Activated naive CD4-positive, alpha-beta T cell treated with anti-CD3 and anti-CD28 coated beads for 36 hours (primary cell): ENCODE data around the gene ISG20L2. TPM values are rescaled to one million over a fixed set of nuclear protein-coding genes. Genes with fewer than 3 reads are reported as not detected.

Source experiments
- CTCF ChIA-PET: fragments of 350-600 bp; sonication (Branson Sonifier 250); formaldehyde crosslinking; loops from one replicate; lab custom pipeline; 2021; ENCODE audit warnings: antibody characterized with exemption; lab: Charles Lee
- DNase-seq: peaks from one replicate; pipeline ENCODE4 v3.0.0-alpha.2; 2020
- H3K27ac Mint-ChIP-seq: one replicate; pipeline ENCODE4 v1.8.0; 2021; ENCODE audit warnings: mild to moderate bottlenecking, mixed read lengths
- H3K27me3 Mint-ChIP-seq: one replicate; pipeline ENCODE4 v1.8.0; 2021; ENCODE audit warnings: low read depth, mixed read lengths
- H3K36me3 Mint-ChIP-seq: one replicate; pipeline ENCODE4 v1.8.0; 2021; ENCODE audit warnings: low read depth, mixed read lengths
- H3K4me1 Mint-ChIP-seq: one replicate; pipeline ENCODE4 v1.8.0; 2021; ENCODE audit warnings: low read depth, mixed read lengths
- H3K4me3 Mint-ChIP-seq: one replicate; pipeline ENCODE4 v1.8.0; 2021; ENCODE audit warnings: mild to moderate bottlenecking, moderate library complexity, mixed read lengths
- H3K9me3 Mint-ChIP-seq: one replicate; pipeline ENCODE4 v1.8.0; 2021; ENCODE audit warnings: mixed read lengths
- intact Hi-C: fragments of 100-400 bp; cut with micrococcal nuclease; formaldehyde crosslinking; loops from one replicate; pipeline ENCODE4 v1.15.1; 2023
- total RNA-seq, 2 experiments: library from RNA; stranded (reverse); gene quantifications; one replicate each; pipeline ENCODE4 v1.2.3, GENCODE V29; 2021

The ISG20L2 gene
- total RNA-seq, 2 experiments from 2014 or later, result 24.8 to 28.7 TPM

DNA sequence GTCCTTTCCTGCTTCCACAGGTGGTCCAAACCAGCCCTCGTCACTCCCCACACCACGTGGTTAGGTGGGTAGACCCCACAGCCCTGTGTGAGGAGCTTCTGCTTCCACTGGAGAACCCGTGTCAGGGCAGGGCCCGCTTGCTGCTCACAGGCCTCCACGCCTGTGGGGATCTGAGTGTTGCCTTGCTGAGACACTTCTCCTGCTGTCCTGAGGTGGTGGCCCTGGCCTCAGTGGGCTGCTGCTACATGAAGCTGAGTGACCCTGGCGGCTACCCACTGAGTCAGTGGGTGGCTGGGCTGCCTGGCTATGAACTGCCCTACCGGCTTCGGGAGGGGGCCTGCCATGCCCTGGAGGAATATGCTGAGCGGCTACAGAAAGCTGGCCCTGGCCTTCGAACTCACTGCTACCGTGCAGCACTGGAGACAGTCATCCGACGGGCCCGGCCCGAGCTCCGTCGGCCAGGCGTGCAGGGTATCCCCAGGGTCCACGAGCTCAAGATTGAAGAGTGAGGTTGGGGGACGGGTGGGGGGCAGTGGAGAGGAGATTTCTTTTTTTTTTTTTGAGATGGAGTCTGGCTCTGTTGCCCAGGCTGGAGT lies 5.5 kb upstream of the ISG20L2 start:
- Mint-ChIP-seq H3K36me3 (peaks cover 25% of the 10 kb centered on the region), H3K9me3 (no peaks in the 10 kb centered on the region), H3K4me3 (no peak overlapping the region), H3K27me3 (no peaks in the 10 kb centered on the region), H3K4me1 (peaks cover 23% of the 10 kb centered on the region), H3K27ac (no peak overlapping the region)
- CTCF ChIA-PET, result interaction anchor here (0.9 kb wide), 1 partner anchor 8 kb away, joined by 3 read pairs; no protein-coding TSS in a partner anchor
- intact Hi-C loops, result no loop called here
- no peak for DNase-seq

DNA sequence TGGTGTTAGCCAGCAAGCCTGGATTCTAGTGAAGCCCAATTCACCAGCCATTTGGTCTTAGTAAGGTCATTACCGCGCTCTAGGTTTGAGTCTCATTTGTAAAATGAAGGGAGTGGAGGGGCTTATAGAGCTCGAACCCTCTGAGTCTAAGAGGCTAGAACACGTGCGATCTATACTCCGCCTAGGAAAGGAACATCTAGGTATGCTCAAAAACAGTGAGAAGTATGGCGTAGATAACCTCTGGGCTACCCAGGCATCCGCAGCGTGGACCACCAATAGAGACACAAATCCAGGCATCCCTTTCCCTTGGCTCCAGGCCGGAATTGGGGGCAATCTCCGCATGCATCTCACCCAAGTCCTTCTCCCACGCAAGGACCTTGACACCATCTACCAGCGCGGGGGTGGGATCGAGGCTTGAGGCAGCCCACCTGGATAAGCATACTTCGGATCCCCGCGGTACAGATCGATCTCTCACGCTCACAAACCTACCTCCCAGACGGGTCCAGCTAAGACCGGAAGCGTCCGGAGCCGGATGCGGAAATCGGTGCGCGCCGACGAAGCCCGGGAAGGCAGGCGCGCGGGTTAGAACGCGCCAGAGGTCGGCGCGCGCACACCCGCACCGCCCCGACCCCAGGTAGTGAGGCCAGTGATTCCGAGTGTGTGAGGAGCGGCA lies 504 bp downstream of the ISG20L2 start, which contains the start of gene METTL25B:
Gene METTL25B (plus strand): TSS at position 544 of the 673 bp plus-strand sequence. CDS start 636 bp downstream, outside the sequence.
- H3K4me1 Mint-ChIP-seq, result peaks cover 34% of the 10 kb centered on the region
- peak within 1 kb of the TSS; percentile 98 for H3K27ac Mint-ChIP-seq
- peak; percentile 82 for DNase-seq
- intact Hi-C loops, result loop anchor here (1.0 to 5.0 kb wide), 6 partner anchors 13 to 391 kb away; partner anchors contain the start of genes CCT3, HDGF, MRPL24 and PRCC
- CTCF ChIA-PET, result interaction anchor here (0.7 to 5.8 kb wide), 22 partner anchors 11 to 383 kb away, joined by 3 to 166 read pairs (median 12); partner anchors contain the start of genes CRABP2, HDGF, MRPL24 and NTRK1
- no peak within 1 kb of the TSS for H3K4me3 Mint-ChIP-seq
- H3K27me3 Mint-ChIP-seq, result no peaks in the 10 kb centered on the region
- H3K36me3 Mint-ChIP-seq, result peaks cover 30% of the 10 kb centered on the region
- H3K9me3 Mint-ChIP-seq, result no peaks in the 10 kb centered on the region

DNA sequence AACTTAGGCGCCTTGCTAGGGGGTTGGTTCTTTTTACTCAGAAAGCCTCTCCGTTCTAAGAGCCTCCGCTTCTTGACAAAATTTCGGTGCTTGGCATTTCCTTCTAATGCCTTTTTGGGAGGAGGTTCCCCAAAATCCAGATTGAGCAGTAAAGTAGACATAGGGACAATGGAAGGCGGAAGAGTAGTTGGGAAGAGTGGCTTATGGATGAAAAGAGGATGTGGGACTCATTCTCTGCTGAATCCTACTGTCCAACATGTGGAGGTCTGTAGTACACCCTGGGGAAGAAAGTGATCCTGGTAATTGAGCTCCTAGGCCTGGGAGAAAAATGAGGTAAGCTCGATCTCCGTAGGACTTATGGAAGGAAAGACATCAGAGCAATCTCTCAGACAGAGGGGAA lies 1.1 kb downstream of the ISG20L2 start:
- Mint-ChIP-seq H3K4me3 (no peak overlapping the region), H3K36me3 (peaks cover 32% of the 10 kb centered on the region), H3K9me3 (no peaks in the 10 kb centered on the region), H3K4me1 (peaks cover 34% of the 10 kb centered on the region), H3K27ac (peak overlapping the region; percentile 98), H3K27me3 (no peaks in the 10 kb centered on the region)
- CTCF ChIA-PET, result interaction anchor here (1.0 to 5.8 kb wide), 27 partner anchors 9 to 383 kb away, joined by 3 to 166 read pairs (median 13); partner anchors contain the start of genes CRABP2, HDGF, INSRR and MRPL24
- no peak for DNase-seq
- intact Hi-C loops, result loop anchor here (5.0 kb wide), 1 partner anchor 390 kb away; the partner anchor contains the start of genes CCT3 and TSACC

DNA sequence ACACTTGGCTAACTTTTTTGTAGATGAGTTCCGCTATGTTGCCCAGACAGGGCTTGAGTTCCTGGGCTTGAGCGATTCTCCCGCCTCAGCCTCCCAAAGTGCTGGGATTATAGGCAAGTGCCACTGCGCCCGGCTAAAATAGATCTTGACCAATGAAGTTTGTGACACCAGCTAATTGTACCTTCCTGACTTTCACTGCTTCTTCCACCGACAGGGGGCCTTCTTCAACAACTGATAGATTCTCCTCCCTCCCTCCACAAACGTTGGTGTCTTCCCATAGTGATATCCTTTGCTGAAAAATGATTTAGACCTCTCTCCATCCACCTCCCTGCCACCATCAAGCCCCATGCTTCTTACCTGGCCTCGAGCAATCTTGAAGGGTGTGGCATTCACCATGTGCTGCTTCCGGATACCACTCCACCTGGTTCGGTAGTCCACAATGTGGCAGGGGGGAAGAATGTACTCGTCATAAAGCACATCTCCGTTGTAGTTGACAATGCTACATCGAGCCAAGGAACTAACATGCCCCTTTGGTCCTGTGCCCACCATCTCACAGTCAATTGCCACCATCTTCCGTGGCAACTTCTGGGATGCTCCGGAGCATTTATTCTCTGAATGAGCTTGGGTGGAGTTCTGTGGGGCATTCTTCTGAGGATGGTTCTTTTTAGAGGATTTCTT lies 1.9 kb downstream of the ISG20L2 start:
- Mint-ChIP-seq H3K27ac (peak overlapping the region; percentile 98), H3K9me3 (no peaks in the 10 kb centered on the region), H3K4me1 (peaks cover 36% of the 10 kb centered on the region), H3K36me3 (peaks cover 33% of the 10 kb centered on the region), H3K4me3 (no peak overlapping the region), H3K27me3 (no peaks in the 10 kb centered on the region)
- CTCF ChIA-PET, result interaction anchor here (0.6 to 5.8 kb wide), 63 partner anchors 8 to 390 kb away, joined by 3 to 166 read pairs (median 5); partner anchors contain the start of genes CRABP2, HDGF, INSRR and MRPL24
- intact Hi-C loops, result loop anchor here (1.0 to 5.0 kb wide), 6 partner anchors 20 to 389 kb away; partner anchors contain the start of genes CCT3, NTRK1 and TSACC
- DNase-seq, result peak; percentile 79

DNA sequence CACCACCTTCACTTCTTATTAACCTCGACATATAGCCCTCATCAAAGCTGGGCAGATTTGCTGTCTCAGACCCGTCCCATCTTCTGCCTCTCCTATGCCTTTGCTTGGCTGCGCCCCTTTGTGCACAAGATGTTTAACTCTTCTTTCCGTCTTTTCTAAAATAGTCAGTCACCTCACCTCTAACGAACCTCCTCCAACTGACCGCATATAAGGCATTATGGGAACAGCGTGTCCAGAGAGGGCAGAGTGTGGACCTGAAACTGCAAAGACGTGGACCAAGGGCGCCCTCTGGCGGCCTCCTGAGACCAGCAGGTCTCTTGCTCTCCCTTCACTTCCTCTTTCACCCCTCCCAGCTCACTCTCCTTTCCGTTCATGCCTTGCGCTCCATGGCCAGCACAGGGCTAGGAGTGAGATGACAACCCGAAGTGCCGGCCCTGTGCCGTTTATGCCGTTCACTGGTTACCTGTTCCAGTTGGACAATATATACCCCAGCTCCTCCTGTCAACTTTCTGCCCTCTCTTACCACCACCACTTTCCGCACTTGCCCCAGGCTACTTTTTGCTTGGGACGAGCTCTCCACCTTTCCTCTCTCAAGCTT lies 2.8 kb downstream of the ISG20L2 start:
- H3K4me3 Mint-ChIP-seq, result no peak overlapping the region
- no peak overlapping the region for H3K27ac Mint-ChIP-seq
- CTCF ChIA-PET, result interaction anchor here (0.6 to 5.8 kb wide), 63 partner anchors 8 to 389 kb away, joined by 3 to 166 read pairs (median 5); partner anchors contain the start of genes CRABP2, HDGF, INSRR and MRPL24
- H3K9me3 Mint-ChIP-seq, result no peaks in the 10 kb centered on the region
- H3K36me3 Mint-ChIP-seq, result peaks cover 38% of the 10 kb centered on the region
- intact Hi-C loops, result loop anchor here (1.0 to 5.0 kb wide), 6 partner anchors 19 to 388 kb away; partner anchors contain the start of genes CCT3, NTRK1 and TSACC
- no peaks in the 10 kb centered on the region for H3K27me3 Mint-ChIP-seq
- H3K4me1 Mint-ChIP-seq, result peaks cover 37% of the 10 kb centered on the region
- peak; percentile 87 for DNase-seq

DNA sequence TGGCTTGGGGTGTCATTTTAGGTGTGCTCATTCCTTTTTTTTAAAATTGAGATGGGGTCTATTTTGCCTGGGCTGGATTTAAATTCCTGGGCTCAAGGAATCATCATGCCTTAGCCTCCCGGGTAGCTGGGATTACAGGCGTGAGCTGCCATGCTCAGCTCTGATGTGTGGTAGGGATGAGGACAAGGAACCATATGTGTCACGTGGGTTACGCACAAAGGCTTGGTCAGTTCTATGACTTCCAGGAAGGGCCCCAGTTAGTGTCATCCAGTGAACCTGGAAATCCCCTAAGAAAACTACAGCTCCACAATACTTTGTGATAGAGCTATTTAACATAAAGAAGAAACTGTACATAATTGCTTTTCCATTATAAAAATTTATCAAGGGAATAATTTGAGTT lies 7.0 kb downstream of the ISG20L2 start:
- no peak overlapping the region for H3K4me3 Mint-ChIP-seq
- no peak for DNase-seq
- peaks cover 36% of the 10 kb centered on the region for H3K36me3 Mint-ChIP-seq
- no peaks in the 10 kb centered on the region for H3K27me3 Mint-ChIP-seq
- peaks cover 21% of the 10 kb centered on the region for H3K4me1 Mint-ChIP-seq
- H3K9me3 Mint-ChIP-seq, result no peaks in the 10 kb centered on the region
- peak overlapping the region; percentile 30 for H3K27ac Mint-ChIP-seq
- intact Hi-C loops, result loop anchor here (1.0 kb wide), 1 partner anchor 15 kb away; no protein-coding TSS in a partner anchor
- CTCF ChIA-PET, result interaction anchor here (1.0 to 3.5 kb wide), 5 partner anchors 16 to 76 kb away, joined by 3 to 34 read pairs (median 6); partner anchors contain the start of gene CRABP2

DNA sequence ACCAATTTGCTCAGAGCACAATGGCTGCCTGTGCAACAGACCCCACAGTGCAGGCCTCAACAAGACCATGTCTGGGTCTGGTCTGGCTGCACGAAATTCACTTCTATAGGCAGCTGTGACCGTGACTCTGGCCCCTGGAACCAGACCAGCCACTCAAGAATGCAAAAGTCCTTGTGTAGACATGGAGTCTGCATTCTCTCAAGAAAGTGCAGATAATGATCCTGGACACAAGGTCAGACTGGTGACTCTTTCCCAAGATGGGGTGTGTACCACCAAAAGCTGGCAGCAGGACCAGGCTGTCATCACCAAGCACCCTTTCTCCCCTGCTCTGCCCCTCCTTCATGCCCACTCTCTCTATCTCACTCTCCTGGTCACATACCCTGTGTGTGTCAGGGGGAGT lies 7.4 kb downstream of the ISG20L2 start:
- Mint-ChIP-seq H3K4me1 (peaks cover 21% of the 10 kb centered on the region), H3K4me3 (no peak overlapping the region), H3K27ac (peak overlapping the region; percentile 30), H3K36me3 (peaks cover 36% of the 10 kb centered on the region), H3K9me3 (no peaks in the 10 kb centered on the region), H3K27me3 (no peaks in the 10 kb centered on the region)
- intact Hi-C loops, result loop anchor here (1.0 kb wide), 1 partner anchor 15 kb away; no protein-coding TSS in a partner anchor
- DNase-seq, result no peak
- CTCF ChIA-PET, result interaction anchor here (1.3 to 3.5 kb wide), 4 partner anchors 15 to 76 kb away, joined by 3 to 34 read pairs (median 12); partner anchors contain the start of gene CRABP2

DNA sequence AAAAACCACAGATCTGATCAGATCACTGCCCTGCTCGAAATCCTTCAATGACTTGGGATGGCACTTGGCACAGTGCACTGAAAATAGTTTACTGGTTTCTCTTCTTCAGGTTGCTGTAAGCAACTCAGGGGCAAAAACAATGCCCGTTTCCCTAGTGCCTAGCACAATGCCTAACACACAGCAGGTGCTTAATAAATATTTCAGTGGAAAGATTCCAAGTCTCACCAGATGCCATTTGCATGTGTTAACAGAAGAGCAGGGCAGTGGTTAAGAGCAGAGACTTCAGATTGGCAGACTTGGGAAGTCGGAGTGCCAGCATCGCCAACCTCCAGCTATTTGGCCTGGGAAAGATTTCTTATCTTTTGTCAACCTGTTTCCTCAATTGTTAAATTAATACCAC lies 11.2 kb downstream of the ISG20L2 start:
- Mint-ChIP-seq H3K36me3 (peaks cover 15% of the 10 kb centered on the region), H3K27me3 (no peaks in the 10 kb centered on the region), H3K4me1 (peaks cover 6% of the 10 kb centered on the region), H3K27ac (no peak overlapping the region), H3K4me3 (no peak overlapping the region), H3K9me3 (no peaks in the 10 kb centered on the region)
- intact Hi-C loops, result no loop called here
- no peak for DNase-seq
- CTCF ChIA-PET, result interaction anchor here (1.0 to 2.3 kb wide), 2 partner anchors 11 to 28 kb away, joined by 3 to 12 read pairs; partner anchors contain the start of gene CRABP2

DNA sequence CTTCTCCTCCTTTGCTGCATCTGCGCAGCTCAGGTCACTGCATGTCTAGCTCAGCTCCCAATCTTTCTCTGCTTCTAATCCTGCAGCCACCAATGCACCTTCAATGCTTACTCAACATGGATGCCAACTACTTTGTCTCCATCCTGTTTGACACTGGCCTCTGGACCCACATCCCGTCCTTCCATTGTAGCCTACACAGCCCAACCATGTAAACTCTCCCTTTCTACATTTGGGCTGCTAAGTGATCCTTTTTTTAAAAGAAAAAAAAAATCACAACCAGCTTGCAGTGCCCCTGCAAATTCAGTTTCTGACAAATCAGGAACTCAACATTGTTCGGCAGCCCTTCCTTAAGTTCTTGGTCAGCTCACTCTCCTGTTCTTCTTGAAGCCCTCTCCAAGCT lies 13.7 kb downstream of the ISG20L2 start:
- CTCF ChIA-PET, result interaction anchor here (0.7 to 7.9 kb wide), 7 partner anchors 9 to 124 kb away, joined by 3 to 69 read pairs (median 7); partner anchors contain the start of genes CRABP2 and METTL25B
- no peak overlapping the region for H3K27ac Mint-ChIP-seq
- peaks cover 6% of the 10 kb centered on the region for H3K36me3 Mint-ChIP-seq
- no peak overlapping the region for H3K4me3 Mint-ChIP-seq
- no peaks in the 10 kb centered on the region for H3K9me3 Mint-ChIP-seq
- intact Hi-C loops, result no loop called here
- H3K4me1 Mint-ChIP-seq, result no peaks in the 10 kb centered on the region
- H3K27me3 Mint-ChIP-seq, result no peaks in the 10 kb centered on the region
- no peak for DNase-seq

DNA sequence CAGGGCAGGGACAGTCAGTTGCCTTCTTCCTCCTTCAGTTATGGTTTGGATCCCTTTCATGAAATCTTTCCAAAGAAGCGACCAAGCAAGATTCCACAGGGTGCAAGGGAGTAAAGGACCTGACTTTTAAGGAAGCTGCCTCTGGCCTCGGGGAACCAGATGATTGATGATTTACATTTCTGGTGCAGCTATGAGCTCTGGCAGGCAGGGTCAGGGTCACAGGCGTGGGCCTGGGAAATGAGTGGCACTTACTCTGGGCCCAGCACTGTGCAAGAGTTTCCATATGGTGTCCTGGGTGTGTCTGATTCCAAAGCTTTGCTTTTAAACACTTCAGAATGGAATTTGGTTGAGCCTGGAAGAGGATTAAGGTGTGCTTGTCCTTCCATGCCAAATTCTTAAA lies 15.9 kb downstream of the ISG20L2 start:
- H3K4me1 Mint-ChIP-seq, result no peaks in the 10 kb centered on the region
- no peaks in the 10 kb centered on the region for H3K27me3 Mint-ChIP-seq
- peaks cover 6% of the 10 kb centered on the region for H3K36me3 Mint-ChIP-seq
- CTCF ChIA-PET, result interaction anchor here (1.6 to 7.9 kb wide), 4 partner anchors 12 to 88 kb away, joined by 5 to 69 read pairs (median 30); partner anchors contain the start of gene METTL25B
- H3K27ac Mint-ChIP-seq, result no peak overlapping the region
- no peak overlapping the region for H3K4me3 Mint-ChIP-seq
- H3K9me3 Mint-ChIP-seq, result no peaks in the 10 kb centered on the region
- intact Hi-C loops, result no loop called here
- no peak for DNase-seq
